Esophagus squamous epithelium (tissue), 4 donors: Measurements from ENCODE around the gene IMMP2L.

ENCODE experiments used
- CTCF ChIP-seq, 6 experiments: fragments of 450-650 bp in 4 of 6; fragments of 200-600 bp in 2 of 6; sonication (generic) in 2 of 6; IDR thresholded peaks; one replicate each; pipeline ENCODE4 v1.5.1; 2016 to 2019; ENCODE audit warnings: antibody characterized with exemption in 6 of 6, mild to moderate bottlenecking in 4 of 6, moderate library complexity in 4 of 6
- POLR2A ChIP-seq, 4 donors: fragments of 450-650 bp; IDR thresholded peaks; one replicate each; pipeline ENCODE4 v1.6.1; 2017; ENCODE audit warnings: antibody characterized with exemption in 4 of 4, mild to moderate bottlenecking in 4 of 4, moderate library complexity in 3 of 4

GRCh38 chr7:110897538-110897937, 664.8 kb downstream of the IMMP2L start:
- no peak for TF ChIP-seq CTCF (IDR thresholded peaks at IDR 0.05)
- TF ChIP-seq POLR2A (IDR thresholded peaks at IDR 0.05): no peak
